ENCODE data around the gene CFDP1. TPM values are rescaled to one million over a fixed set of nuclear protein-coding genes. Genes with fewer than 3 reads are reported as not detected.
A peak's percentile ranks its signal among the peaks of the same experiment; 100 is the strongest.

Gene CFDP1
- total RNA-seq, 1 donor from 2014 or later = 49.0 TPM

DNA sequence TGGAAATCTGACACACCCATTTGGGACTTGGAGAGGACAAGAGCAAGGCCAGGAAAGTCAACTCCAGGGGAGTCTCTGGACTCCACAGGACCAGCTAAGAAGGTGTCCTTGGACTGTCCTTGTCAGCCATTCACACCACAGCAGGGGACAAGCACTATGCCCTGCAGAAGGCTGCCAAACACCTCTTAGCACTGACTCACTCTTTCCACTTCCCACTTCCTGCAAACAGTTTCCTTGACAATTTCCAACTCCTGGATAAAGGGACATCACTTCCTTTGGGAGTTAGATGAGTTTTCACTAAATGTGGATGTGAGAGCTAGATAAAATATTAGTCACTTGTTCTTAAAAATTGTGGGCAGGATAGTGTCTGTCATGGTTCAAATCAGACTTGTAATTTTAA lies 144.1 kb downstream of the CFDP1 start:
- H3K4me3 ChIP-seq = no peak overlapping the region
- peak overlapping the region; percentile 28 for H3K27ac ChIP-seq
- intact Hi-C loops (cut with DNase I) = no loop called here
- H3K4me1 ChIP-seq = peaks cover 7% of the 10 kb centered on the region
- ATAC-seq = no peak
- no peaks in the 10 kb centered on the region for H3K27me3 ChIP-seq
- no peak for DNase-seq
- no peaks in the 10 kb centered on the region for H3K9me3 ChIP-seq
- H3K36me3 ChIP-seq = peaks cover 24% of the 10 kb centered on the region
- TF ChIP-seq, protein P1, sequence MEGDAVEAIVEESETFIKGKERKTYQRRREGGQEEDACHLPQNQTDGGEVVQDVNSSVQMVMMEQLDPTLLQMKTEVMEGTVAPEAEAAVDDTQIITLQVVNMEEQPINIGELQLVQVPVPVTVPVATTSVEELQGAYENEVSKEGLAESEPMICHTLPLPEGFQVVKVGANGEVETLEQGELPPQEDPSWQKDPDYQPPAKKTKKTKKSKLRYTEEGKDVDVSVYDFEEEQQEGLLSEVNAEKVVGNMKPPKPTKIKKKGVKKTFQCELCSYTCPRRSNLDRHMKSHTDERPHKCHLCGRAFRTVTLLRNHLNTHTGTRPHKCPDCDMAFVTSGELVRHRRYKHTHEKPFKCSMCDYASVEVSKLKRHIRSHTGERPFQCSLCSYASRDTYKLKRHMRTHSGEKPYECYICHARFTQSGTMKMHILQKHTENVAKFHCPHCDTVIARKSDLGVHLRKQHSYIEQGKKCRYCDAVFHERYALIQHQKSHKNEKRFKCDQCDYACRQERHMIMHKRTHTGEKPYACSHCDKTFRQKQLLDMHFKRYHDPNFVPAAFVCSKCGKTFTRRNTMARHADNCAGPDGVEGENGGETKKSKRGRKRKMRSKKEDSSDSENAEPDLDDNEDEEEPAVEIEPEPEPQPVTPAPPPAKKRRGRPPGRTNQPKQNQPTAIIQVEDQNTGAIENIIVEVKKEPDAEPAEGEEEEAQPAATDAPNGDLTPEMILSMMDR (IDR thresholded peaks at IDR 0.05) = no peak

DNA sequence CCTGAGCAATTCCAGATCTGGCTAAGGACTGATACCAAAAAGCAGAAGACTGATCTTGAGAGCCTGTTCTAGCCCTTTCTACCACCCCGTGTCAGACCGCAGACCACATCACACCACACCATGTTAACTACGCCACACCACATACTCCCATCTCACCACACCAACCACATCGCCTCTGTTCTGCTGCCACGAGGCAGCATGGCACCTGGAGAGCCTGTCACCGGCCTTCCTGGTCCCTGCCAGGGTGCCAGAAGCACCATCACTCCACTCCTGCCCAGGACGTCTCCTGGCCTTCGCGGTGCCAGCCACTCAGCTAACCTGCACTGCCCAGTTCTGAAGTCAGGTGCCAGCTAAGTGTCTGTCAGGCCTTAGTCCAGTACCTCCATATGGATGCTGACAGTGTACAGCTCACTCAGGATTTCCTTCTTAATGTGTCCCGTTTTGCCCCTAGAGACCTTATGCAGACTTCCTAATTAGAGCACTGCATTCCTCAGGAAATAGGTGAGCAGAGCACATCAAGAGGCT lies 144.6 kb downstream of the CFDP1 start:
- TF ChIP-seq, protein P1 (IDR thresholded peaks at IDR 0.05) = no peak
- Histone ChIP-seq H3K27ac (peak overlapping the region; percentile 28), H3K27me3 (no peaks in the 10 kb centered on the region), H3K4me1 (peaks cover 7% of the 10 kb centered on the region), H3K9me3 (no peaks in the 10 kb centered on the region), H3K4me3 (no peak overlapping the region), H3K36me3 (peaks cover 19% of the 10 kb centered on the region)
- DNase-seq (no peak), ATAC-seq (peak; percentile 42)
- intact Hi-C loops (cut with DNase I) = no loop called here

DNA sequence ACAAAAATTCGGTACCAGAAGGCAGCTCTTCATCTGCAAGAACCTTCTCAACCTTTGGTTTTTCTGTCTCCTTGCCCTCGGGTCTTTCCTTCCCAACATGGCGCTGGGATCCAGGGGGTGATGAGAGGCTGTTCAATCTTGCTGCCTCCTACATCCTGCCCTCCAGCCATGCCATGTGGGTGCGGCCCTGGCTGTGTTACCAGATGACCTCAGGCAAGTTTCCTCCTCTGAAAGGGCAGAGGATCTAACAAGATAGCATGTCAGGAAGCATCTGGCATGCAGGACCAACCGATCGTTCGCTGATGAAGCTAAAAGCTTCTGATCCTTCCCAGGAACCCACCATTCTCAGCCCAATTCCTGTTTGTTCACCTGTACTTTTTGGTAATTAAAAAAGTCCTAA lies 145.1 kb downstream of the CFDP1 start:
- DNase-seq (no peak), ATAC-seq (peak; percentile 43)
- H3K27ac ChIP-seq = no peak overlapping the region
- no peaks in the 10 kb centered on the region for H3K27me3 ChIP-seq
- intact Hi-C loops (cut with DNase I) = no loop called here
- peaks cover 7% of the 10 kb centered on the region for H3K4me1 ChIP-seq
- H3K9me3 ChIP-seq = no peaks in the 10 kb centered on the region
- no peak overlapping the region for H3K4me3 ChIP-seq
- H3K36me3 ChIP-seq = peaks cover 15% of the 10 kb centered on the region
- TF ChIP-seq, protein P1 (IDR thresholded peaks at IDR 0.05) = no peak

DNA sequence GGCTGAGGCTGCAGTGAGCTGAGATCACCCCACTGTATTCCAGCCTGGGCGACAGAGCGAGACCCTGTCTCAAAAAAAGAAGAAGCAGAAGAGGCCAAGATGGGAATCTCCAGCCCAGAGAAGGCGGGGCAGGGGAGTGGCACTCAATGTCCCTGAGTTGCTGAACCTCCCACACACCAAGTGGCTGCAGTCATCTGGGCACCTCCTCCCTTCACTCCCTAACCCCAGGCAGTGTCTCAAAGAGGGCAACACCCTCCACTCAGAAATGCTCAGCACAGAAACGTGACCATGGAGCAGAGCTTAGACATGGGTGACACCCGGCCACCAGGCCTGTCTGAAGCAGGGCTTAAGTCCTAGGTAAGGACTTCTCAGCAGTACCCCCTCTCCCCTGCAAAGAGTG lies 145.6 kb downstream of the CFDP1 start:
- H3K27me3 ChIP-seq = no peaks in the 10 kb centered on the region
- peaks cover 7% of the 10 kb centered on the region for H3K4me1 ChIP-seq
- H3K36me3 ChIP-seq = peaks cover 10% of the 10 kb centered on the region
- H3K27ac ChIP-seq = no peak overlapping the region
- no peak overlapping the region for H3K4me3 ChIP-seq
- intact Hi-C loops (cut with DNase I) = no loop called here
- TF ChIP-seq, protein P1 (IDR thresholded peaks at IDR 0.05) = no peak
- DNase-seq = peak; percentile 72
- peak; percentile 93 for ATAC-seq
- H3K9me3 ChIP-seq = no peaks in the 10 kb centered on the region

DNA sequence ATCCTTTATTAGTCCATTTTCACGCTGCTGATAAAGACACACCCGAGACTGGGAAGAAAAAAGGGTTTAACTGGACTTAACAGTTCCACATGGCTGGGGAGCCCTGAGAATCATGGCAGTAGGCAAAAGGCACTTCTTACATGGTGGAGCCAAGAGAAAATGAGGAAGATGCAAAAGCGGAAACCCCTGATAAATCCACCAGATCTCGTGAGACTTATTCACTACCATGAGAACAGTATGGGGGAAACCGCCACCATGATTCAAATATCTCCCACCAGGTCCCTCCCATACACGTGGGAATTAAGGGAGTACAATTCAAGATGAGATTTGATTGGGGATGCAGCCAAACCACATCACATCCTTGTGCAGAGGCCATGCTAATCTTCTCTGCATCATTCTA lies 146.9 kb downstream of the CFDP1 start:
- no peaks in the 10 kb centered on the region for H3K9me3 ChIP-seq
- ATAC-seq = no peak

More for the DNA sequence above, 146.9 kb downstream of the CFDP1 start:
- intact Hi-C loops (cut with DNase I) = no loop called here
- H3K27me3 ChIP-seq = no peaks in the 10 kb centered on the region
- no peak for DNase-seq
- TF ChIP-seq, protein P1 (IDR thresholded peaks at IDR 0.05) = no peak
- no peak overlapping the region for H3K4me3 ChIP-seq
- H3K27ac ChIP-seq = no peak overlapping the region
- peaks cover 7% of the 10 kb centered on the region for H3K4me1 ChIP-seq
- H3K36me3 ChIP-seq = peaks cover 3% of the 10 kb centered on the region
